ENCODE measurements around the gene DERL3. TPM values are rescaled to one million over a fixed set of nuclear protein-coding genes. Genes with fewer than 3 reads are reported as not detected.

The DERL3 gene
- total and polyA plus RNA-seq, 10 donors = 10.2 to 62.8 (median 22.4) TPM

GRCh38 chr22:23836692-23837495, 1.9 kb downstream of the DERL3 start:
- WGBS, 5 donors = 65 to 80% (median 67%) methylated on average over 7 to 12 of the region's 12 CpGs

DNA sequence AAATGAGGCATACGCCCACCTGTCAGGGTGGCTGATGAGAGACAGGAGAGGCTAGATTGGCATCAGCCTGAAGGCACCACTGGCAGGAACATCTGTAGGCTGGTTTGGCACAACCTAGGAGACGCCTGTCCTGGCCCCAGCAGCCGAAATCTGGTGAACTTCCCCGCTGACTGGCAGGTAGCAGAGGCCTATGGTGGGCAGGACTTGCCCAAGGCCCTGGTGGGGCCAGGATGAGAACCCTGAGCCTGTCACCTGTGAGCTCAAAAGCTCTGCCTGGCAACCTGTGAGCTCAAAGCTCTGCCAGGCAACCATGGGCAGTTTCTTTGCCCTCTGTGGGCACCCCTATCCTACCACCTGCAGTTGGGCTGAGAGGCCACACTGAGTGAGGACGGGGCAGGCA, 2.5 kb downstream of the DERL3 start:
- H3K9me3 ChIP-seq = no peaks in the 10 kb centered on the region
- 68 to 88% (median 76%) methylated on average over 3 to 5 of the region's 5 CpGs for WGBS, 5 donors
- intact Hi-C loops (cut with DNase I; ENCODE audit: low total_unique reads) = no loop called here
- peak overlapping the region in 3 of 8 donors; percentile 5 to 86 (median 23) for H3K27ac ChIP-seq
- peak; percentile 73 for DNase-seq
- no peak overlapping the region for H3K4me3 ChIP-seq
- peaks cover 0 to 59% (median 52%) of the 10 kb centered on the region in 6 donors for H3K36me3 ChIP-seq
- no peaks in the 10 kb centered on the region for H3K27me3 ChIP-seq (replicated peaks in 1 of 7)
- H3K4me1 ChIP-seq = peaks cover 9 to 43% (median 33%) of the 10 kb centered on the region in 6 donors
- TF ChIP-seq POLR2AphosphoS5 (IDR thresholded peaks at IDR 0.05) (no peak), POLR2A (IDR thresholded peaks at IDR 0.05) (no peak)
- TF ChIP-seq, protein P1, sequence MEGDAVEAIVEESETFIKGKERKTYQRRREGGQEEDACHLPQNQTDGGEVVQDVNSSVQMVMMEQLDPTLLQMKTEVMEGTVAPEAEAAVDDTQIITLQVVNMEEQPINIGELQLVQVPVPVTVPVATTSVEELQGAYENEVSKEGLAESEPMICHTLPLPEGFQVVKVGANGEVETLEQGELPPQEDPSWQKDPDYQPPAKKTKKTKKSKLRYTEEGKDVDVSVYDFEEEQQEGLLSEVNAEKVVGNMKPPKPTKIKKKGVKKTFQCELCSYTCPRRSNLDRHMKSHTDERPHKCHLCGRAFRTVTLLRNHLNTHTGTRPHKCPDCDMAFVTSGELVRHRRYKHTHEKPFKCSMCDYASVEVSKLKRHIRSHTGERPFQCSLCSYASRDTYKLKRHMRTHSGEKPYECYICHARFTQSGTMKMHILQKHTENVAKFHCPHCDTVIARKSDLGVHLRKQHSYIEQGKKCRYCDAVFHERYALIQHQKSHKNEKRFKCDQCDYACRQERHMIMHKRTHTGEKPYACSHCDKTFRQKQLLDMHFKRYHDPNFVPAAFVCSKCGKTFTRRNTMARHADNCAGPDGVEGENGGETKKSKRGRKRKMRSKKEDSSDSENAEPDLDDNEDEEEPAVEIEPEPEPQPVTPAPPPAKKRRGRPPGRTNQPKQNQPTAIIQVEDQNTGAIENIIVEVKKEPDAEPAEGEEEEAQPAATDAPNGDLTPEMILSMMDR (IDR thresholded peaks at IDR 0.05 in 8 of 11, conservative IDR thresholded peaks at IDR 0.05 in 3 of 11) = no peak

More at GRCh38 chr22:23836692-23837495, 1.9 kb downstream of the DERL3 start:
- H3K4me1 ChIP-seq = peaks cover 9 to 43% (median 33%) of the 10 kb centered on the region in 6 donors
- H3K27me3 ChIP-seq (replicated peaks in 1 of 7) = no peaks in the 10 kb centered on the region
- peak overlapping the region in 3 of 8 donors; percentile 23 to 86 (median 81) for H3K27ac ChIP-seq
- DNase-seq = peak; percentile 71
- no peaks in the 10 kb centered on the region for H3K9me3 ChIP-seq
- TF ChIP-seq POLR2AphosphoS5 (IDR thresholded peaks at IDR 0.05) (no peak), POLR2A (IDR thresholded peaks at IDR 0.05) (no peak)
- TF ChIP-seq, protein P1 (IDR thresholded peaks at IDR 0.05 in 8 of 11, conservative IDR thresholded peaks at IDR 0.05 in 3 of 11) = no peak
- H3K36me3 ChIP-seq = peaks cover 0 to 53% (median 46%) of the 10 kb centered on the region in 6 donors
- intact Hi-C loops (cut with DNase I; ENCODE audit: low total_unique reads) = no loop called here
- peak overlapping the region in 2 of 8 donors; percentile 64 to 86 for H3K4me3 ChIP-seq

GRCh38 chr22:23835484-23836144, 3.2 kb downstream of the DERL3 start:
- peaks cover 9 to 43% (median 33%) of the 10 kb centered on the region in 6 donors for H3K4me1 ChIP-seq
- H3K36me3 ChIP-seq = peaks cover 0 to 66% (median 57%) of the 10 kb centered on the region in 6 donors
- DNase-seq = peak; percentile 59
- TF ChIP-seq POLR2AphosphoS5 (IDR thresholded peaks at IDR 0.05) (no peak), POLR2A (IDR thresholded peaks at IDR 0.05) (no peak)
- TF ChIP-seq, protein P1 (IDR thresholded peaks at IDR 0.05 in 8 of 11, conservative IDR thresholded peaks at IDR 0.05 in 3 of 11) = no peak
- no peaks in the 10 kb centered on the region for H3K27me3 ChIP-seq (replicated peaks in 1 of 7)
- H3K4me3 ChIP-seq = no peak overlapping the region
- intact Hi-C loops (cut with DNase I; ENCODE audit: low total_unique reads) = no loop called here
- no peaks in the 10 kb centered on the region for H3K9me3 ChIP-seq
- 67 to 83% (median 81%) methylated on average over 7 to 11 of the region's 11 CpGs for WGBS, 5 donors
- H3K27ac ChIP-seq = peak overlapping the region in 1 of 8 donors; percentile 86
